GM10266 (cell line): ENCODE measurements around the gene RDX.

ENCODE experiments used
- DNase-seq: peaks from one replicate; pipeline ENCODE4 v3.0.0; 2012; ENCODE audit errors: extremely low spot score
- TF ChIP-seq, protein P1 (sequence below): IDR thresholded peaks from 2 replicates; pipeline ENCODE4 v1.5.1; 2012; ENCODE audit warnings: mild to moderate bottlenecking, low read depth; ENCODE audit not compliant: control insufficient read depth, insufficient read depth; ENCODE audit errors: missing control alignments

Gene RDX

DNA sequence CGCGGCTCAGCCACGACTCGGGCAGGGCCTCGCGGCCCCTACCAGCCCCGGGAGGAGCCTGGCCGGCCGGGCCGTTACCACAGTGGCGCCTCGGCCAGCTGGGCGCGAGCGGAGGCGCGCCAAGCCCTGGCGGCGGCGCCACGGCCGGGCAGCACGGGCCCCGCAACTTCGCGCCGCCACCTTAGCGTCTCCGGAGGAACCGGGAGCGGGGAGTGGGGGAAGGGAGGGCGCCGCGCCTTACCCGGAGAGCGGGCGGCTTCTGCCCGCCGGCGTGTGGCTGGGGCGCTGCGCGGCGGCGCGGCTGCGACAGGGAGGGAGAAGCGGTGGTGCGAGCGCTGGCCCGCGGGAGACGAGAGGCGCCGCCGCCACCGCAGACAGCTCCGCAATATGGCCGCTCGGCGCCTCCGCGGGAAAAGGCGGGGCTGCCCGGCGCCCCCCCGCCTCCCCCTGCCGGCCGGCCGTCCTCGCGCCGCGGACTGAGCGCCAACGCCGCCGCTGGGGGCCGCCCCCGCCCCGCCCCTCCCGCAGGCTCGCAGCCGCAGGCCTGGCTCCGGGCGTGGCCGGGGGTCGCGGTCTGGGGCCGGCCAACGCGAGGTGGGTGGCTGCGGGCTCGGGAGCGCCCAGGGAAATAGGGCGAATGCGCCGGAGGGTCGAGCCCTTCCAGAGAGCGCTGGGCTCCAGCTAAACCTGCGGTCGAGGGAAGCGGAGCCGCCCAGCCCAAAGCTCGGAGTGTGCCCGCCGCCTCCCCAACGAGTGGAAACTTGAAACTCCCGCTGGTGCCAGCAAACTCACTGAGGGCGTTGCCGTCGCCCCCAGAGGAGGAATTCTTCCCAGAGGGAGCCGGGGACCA is at the start of gene RDX:
Gene RDX, minus strand, starts transcription at position 389 of the 850 bp plus-strand sequence. CDS start 16,922 bp downstream, outside the sequence.
- TF ChIP-seq, protein P1, sequence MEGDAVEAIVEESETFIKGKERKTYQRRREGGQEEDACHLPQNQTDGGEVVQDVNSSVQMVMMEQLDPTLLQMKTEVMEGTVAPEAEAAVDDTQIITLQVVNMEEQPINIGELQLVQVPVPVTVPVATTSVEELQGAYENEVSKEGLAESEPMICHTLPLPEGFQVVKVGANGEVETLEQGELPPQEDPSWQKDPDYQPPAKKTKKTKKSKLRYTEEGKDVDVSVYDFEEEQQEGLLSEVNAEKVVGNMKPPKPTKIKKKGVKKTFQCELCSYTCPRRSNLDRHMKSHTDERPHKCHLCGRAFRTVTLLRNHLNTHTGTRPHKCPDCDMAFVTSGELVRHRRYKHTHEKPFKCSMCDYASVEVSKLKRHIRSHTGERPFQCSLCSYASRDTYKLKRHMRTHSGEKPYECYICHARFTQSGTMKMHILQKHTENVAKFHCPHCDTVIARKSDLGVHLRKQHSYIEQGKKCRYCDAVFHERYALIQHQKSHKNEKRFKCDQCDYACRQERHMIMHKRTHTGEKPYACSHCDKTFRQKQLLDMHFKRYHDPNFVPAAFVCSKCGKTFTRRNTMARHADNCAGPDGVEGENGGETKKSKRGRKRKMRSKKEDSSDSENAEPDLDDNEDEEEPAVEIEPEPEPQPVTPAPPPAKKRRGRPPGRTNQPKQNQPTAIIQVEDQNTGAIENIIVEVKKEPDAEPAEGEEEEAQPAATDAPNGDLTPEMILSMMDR, result peak; percentile 34
- peak; percentile 97 for DNase-seq

DNA sequence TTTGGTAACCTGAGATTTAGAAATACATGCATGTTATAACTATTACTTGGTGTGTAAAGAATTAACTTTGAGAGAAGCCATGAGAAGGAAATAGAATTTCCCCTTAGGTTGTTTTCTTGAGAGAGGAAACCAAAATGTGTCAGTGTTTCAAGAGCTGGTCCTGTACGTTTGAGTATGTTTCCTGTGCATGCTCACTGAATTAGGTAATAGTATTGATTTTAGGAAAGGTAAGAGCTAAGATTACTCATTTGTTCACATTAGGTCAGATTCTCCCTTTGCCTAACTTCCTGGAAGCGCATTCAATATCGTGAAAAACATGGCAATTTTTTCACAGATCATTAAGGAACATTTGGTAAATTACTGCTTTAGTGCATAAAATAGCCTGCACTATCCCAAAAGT is 49.3 kb upstream of the RDX start:
- peak; percentile 21 for DNase-seq
- TF ChIP-seq, protein P1, result no peak

DNA sequence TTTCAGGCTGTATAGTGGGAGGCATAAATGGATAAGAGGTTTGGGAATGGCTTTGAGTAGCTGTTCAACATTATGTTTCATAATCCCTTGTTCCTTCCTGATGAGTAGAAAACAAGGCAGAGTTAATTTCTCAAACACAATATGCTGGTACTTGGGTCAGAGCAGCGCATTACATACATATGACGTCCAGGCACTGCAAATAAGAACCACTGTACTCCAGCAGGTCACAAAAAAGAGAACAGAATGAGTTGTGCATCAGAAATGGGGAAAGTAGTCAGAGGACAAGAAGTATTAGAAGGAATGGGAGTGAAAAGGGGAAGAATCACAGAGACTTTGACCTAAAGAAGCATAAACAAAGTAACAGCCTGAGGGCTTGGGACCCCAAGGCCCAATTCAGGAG is 44.0 kb upstream of the RDX start:
- TF ChIP-seq, protein P1, result no peak
- DNase-seq, result no peak

DNA sequence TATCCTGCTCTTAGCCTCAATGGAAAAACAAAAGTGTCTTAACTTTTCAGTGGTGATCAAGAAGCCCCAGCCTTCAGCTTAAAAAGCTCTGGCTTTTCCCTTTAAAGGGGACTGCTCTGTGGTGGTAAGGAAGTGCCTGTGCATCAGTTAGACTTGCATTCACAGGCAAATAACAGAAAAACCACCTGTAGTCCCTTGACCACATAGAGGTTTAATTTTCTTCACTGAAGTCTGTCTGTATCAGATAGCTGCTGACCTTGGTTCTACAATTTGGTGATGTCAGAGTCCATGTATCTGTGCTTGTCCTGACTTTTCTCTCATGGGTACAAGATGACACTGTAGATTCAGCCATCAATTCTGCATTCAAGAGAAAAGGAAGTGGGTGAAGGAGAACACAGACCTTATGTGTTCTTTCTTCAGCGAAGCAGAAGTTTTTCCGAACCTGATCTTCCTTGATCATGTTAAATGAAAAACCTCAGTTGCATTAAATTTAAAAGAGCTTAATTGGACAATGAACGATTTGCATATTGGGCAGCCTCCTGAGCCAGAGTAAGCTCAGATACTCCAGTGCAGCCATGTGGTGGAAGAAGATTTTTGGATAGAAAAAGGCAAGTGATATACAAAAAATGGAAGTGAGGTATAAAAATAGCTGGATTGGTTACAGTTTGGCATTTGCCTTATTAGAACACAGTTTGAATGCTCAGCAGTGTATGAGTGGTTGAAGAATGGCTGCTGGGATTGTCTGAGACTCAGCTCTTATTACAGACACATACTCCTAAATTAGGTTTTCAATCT is 43.2 kb upstream of the RDX start:
- DNase-seq, result no peak
- TF ChIP-seq, protein P1, result no peak

DNA sequence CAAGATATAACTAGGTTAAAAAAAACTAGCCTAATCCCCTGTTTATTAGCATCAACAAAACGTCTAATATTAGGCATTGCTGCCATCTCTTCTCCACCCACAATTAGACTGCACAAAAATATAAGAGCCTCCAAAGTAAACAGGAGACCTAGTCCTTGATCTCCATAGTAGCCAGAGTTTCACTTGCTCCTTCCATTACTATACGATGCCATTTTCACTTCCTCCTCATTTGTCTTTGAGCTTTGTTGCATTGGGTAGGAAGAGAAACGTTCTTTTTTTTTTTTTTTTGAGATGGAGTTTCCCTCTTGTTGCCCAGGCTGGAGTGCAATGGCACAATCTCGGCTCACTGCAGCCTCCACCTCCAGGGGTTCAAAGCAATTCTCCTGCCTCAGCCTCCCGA is 42.3 kb upstream of the RDX start:
- TF ChIP-seq, protein P1, result no peak

DNA sequence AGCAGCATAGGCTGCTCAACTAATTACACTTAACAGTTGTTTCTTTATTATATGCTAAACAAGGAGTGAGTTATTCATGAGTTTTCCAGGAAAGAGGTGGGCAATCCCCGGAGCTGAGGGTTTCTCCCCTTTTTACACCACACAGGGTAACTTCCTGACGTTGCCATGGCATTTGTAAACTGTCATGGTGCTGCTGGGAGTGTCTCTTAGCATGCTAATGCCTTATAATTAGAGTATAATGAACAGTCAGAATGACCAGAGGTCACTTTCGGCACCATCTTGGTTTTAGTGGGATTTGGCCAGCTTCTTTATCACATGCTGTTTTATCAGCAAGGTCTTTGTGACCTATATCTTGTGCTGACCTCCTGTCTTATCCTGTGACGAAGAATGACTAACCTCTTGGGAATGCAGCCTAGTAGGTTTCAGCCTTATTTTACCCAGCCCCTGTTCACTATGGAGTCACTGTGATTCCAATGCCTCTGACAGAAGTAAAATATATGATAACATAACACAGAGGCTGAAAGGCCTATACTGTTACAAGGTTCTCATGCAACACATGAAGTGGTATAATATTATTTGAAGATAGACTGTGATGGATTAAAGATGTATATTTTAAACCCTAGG is 41.3 kb upstream of the RDX start:
- TF ChIP-seq, protein P1, result no peak
- no peak for DNase-seq

More for the DNA sequence above, 42.3 kb upstream of the RDX start:
- no peak for DNase-seq
